Measurements from ENCODE around the gene PTPRJ.

PTPRJ gene

GRCh38 chr11:48043111-48043990 is 63.0 kb downstream of the PTPRJ start:
- no peak for DNase-seq

GRCh38 chr11:48043991-48044512 is 63.7 kb downstream of the PTPRJ start:
- no peak for DNase-seq

- DNase-seq: no peak
Observed at GRCh38 chr11:48044577-48044976, 64.2 kb downstream of the PTPRJ start.

GRCh38 chr11:48045536-48045935 is 65.2 kb downstream of the PTPRJ start:
- DNase-seq: no peak

- no peak for DNase-seq
Observed at GRCh38 chr11:48047616-48048015, 67.3 kb downstream of the PTPRJ start.

- no peak for DNase-seq
Observed at GRCh38 chr11:48049036-48049435, 68.7 kb downstream of the PTPRJ start.

GRCh38 chr11:48050304-48050703 is 69.9 kb downstream of the PTPRJ start:
- DNase-seq: no peak

GRCh38 chr11:48051217-48051830 is 71.0 kb downstream of the PTPRJ start:
- no peak for DNase-seq

- DNase-seq: no peak
Observed at GRCh38 chr11:48052183-48053044, 72.1 kb downstream of the PTPRJ start.

- no peak for DNase-seq
Observed at GRCh38 chr11:48054994-48055291, 74.6 kb downstream of the PTPRJ start.

- DNase-seq: no peak
Observed at GRCh38 chr11:48055292-48056132, 75.2 kb downstream of the PTPRJ start.

- DNase-seq: no peak
Observed at GRCh38 chr11:48056325-48057183, 76.2 kb downstream of the PTPRJ start.

- DNase-seq: no peak
Observed at GRCh38 chr11:48058064-48058463, 77.7 kb downstream of the PTPRJ start.

- DNase-seq: no peak
Observed at GRCh38 chr11:48058788-48059187, 78.4 kb downstream of the PTPRJ start.

GRCh38 chr11:48062649-48063048 is 82.3 kb downstream of the PTPRJ start:
- DNase-seq: no peak

GRCh38 chr11:48063424-48063978 is 83.1 kb downstream of the PTPRJ start:
- no peak for DNase-seq

- DNase-seq: no peak
Observed at GRCh38 chr11:48064306-48064705, 83.9 kb downstream of the PTPRJ start.

GRCh38 chr11:48066881-48067800 is 86.8 kb downstream of the PTPRJ start:
- no peak for DNase-seq

GRCh38 chr11:48073031-48073861 is 92.9 kb downstream of the PTPRJ start:
- no peak for DNase-seq

All from SIG-M5 (cell line).